H1 (cell line): ENCODE data around the gene CCL28. TPM values are rescaled to one million over a fixed set of nuclear protein-coding genes. Genes with fewer than 3 reads are reported as not detected.

ENCODE experiments used
- CTCF ChIA-PET: fragments of 300-600 bp; sonication (Branson Sonifier 250); formaldehyde crosslinking; loops from one replicate; lab custom pipeline; 2021; ENCODE audit not compliant: partially characterized antibody; lab: Charles Lee
- POLR2A ChIA-PET: fragments of 300-600 bp; sonication (Branson Sonifier 250); formaldehyde crosslinking; loops from one replicate; lab custom pipeline; 2021; ENCODE audit warnings: inconsistent platforms; ENCODE audit not compliant: partially characterized antibody; lab: Charles Lee
- DNase-seq, 2 experiments: peaks; one replicate each; pipeline versions ENCODE4 v3.0.0 to v3.0.0-alpha.2; 2010 to 2022; ENCODE audit warnings: low spot score in 2 of 2, low read depth in 1 of 2, mixed read lengths in 1 of 2
- FAIRE-seq: peaks from 2 replicates; lab custom pipeline; 2011; peaks lifted over from hg19 to GRCh38; lab: Jason Lieb, UNC
- H2AFZ ChIP-seq: 2 replicates; pipeline ENCODE4 v1.8.1; 2012; ENCODE audit warnings: low read length, inconsistent platforms
- H2AK5ac ChIP-seq: 2 replicates; pipeline ENCODE4 v1.6.1; 2013; ENCODE audit warnings: low read depth, low read length
- H2BK120ac ChIP-seq: replicated peaks from 2 replicates; pipeline ENCODE3; 2013; ENCODE audit warnings: low read depth, low read length, inconsistent platforms
- H2BK12ac ChIP-seq: 2 replicates; pipeline ENCODE4 v1.6.1; 2013; ENCODE audit warnings: low read depth, low read length
- H2BK15ac ChIP-seq: 2 replicates; pipeline ENCODE4 v1.6.1; 2013; ENCODE audit warnings: low read length
- H2BK20ac ChIP-seq: 2 replicates; pipeline ENCODE4 v1.6.1; 2013; ENCODE audit warnings: low read length
- H2BK5ac ChIP-seq: 2 replicates; pipeline ENCODE4 v1.6.1; 2013; ENCODE audit warnings: low read depth, low read length
- H3K14ac ChIP-seq: 2 replicates; pipeline ENCODE4 v1.6.1; 2013; ENCODE audit warnings: inconsistent platforms; ENCODE audit not compliant: insufficient read length
- H3K18ac ChIP-seq: 2 replicates; pipeline ENCODE4 v1.6.1; 2013; ENCODE audit warnings: low read length; ENCODE audit errors: extremely low read depth
- H3K23ac ChIP-seq: 2 replicates; pipeline ENCODE4 v1.6.1; 2013; ENCODE audit warnings: inconsistent platforms; ENCODE audit not compliant: insufficient read length
- H3K23me2 ChIP-seq: 2 replicates; pipeline ENCODE4 v1.6.1; 2013; ENCODE audit warnings: low read depth, low read length
- H3K27ac ChIP-seq: 2 replicates; pipeline ENCODE4 v1.6.1; 2011; ENCODE audit warnings: low read depth, low read length, inconsistent platforms
- H3K27me3 ChIP-seq, 4 experiments: replicated peaks in 1 of 4; 1 replicate in 1 of 4; 2 replicates in 3 of 4; pipeline versions ENCODE4 v1.6.1 to v1.8.1; 2011 to 2013; ENCODE audit warnings: low read length in 3 of 4, mild to moderate bottlenecking in 3 of 4, inconsistent platforms in 2 of 4, mixed read lengths in 2 of 4, moderate library complexity in 1 of 4; ENCODE audit not compliant: control insufficient read depth in 3 of 4, insufficient read depth in 3 of 4; ENCODE audit errors: extremely low read depth in 1 of 4
- H3K36me3 ChIP-seq, 4 experiments: 2 replicates each; pipeline versions ENCODE4 v1.6.1 to v1.8.1; 2011 to 2013; ENCODE audit warnings: mild to moderate bottlenecking in 4 of 4, low read length in 3 of 4, moderate library complexity in 2 of 4, control low read depth in 1 of 4, inconsistent platforms in 1 of 4; ENCODE audit not compliant: insufficient read depth in 4 of 4, control insufficient read depth in 2 of 4
- H3K4ac ChIP-seq: replicated peaks from 2 replicates; pipeline ENCODE3; 2013; ENCODE audit warnings: low read length, low read depth, mixed read lengths, inconsistent platforms; ENCODE audit not compliant: insufficient read length
- H3K4me1 ChIP-seq, 4 experiments: replicated peaks in 1 of 4; 1 replicate in 1 of 4; 2 replicates in 3 of 4; pipeline versions ENCODE4 v1.6.1 to v1.8.1; 2011 to 2013; ENCODE audit warnings: low read length in 3 of 4, inconsistent platforms in 2 of 4, mixed read lengths in 1 of 4; ENCODE audit not compliant: insufficient read depth in 4 of 4, control insufficient read depth in 3 of 4
- H3K4me2 ChIP-seq, 2 experiments: 2 replicates each; pipeline versions ENCODE4 v1.6.1 to v1.8.1; 2011 to 2013; ENCODE audit warnings: low read depth in 2 of 2, low read length in 2 of 2, control low read depth in 1 of 2, inconsistent platforms in 1 of 2, mild to moderate bottlenecking in 1 of 2; ENCODE audit not compliant: insufficient read depth in 1 of 2
- H3K4me3 ChIP-seq, 4 experiments: fragments of 200-600, 300-600 bp in 1 of 4; sonication (generic), shearing (Covaris generic), sonication (Bioruptor Twin) in 1 of 4; 2 replicates each; pipeline versions ENCODE4 v1.5.1 to v1.8.1; 2011 to 2016; ENCODE audit warnings: low read length in 4 of 4, low read depth in 3 of 4, control low read depth in 2 of 4, inconsistent platforms in 2 of 4, mild to moderate bottlenecking in 2 of 4, mixed read lengths in 1 of 4, moderate library complexity in 1 of 4; ENCODE audit not compliant: insufficient read depth in 2 of 4; ENCODE audit errors: extremely low read depth in 1 of 4
- H3K56ac ChIP-seq: replicated peaks from 2 replicates; pipeline ENCODE3; 2013; ENCODE audit warnings: low read depth, mild to moderate bottlenecking, mixed read lengths, low read length, inconsistent platforms; ENCODE audit not compliant: insufficient read length
- H3K79me1 ChIP-seq: 2 replicates; pipeline ENCODE4 v1.6.1; 2013; ENCODE audit warnings: low read depth, low read length, control low read depth
- H3K79me2 ChIP-seq, 2 experiments: 2 replicates each; pipeline versions ENCODE4 v1.6.1 to v1.8.1; 2012 to 2013; ENCODE audit warnings: low read length in 2 of 2, mild to moderate bottlenecking in 2 of 2, inconsistent platforms in 1 of 2; ENCODE audit not compliant: insufficient read depth in 2 of 2, control insufficient read depth in 1 of 2
- H3K9ac ChIP-seq, 4 experiments: replicated peaks in 1 of 4; 1 replicate in 1 of 4; 2 replicates in 3 of 4; pipeline versions ENCODE4 v1.6.1 to v1.8.1; 2011 to 2013; ENCODE audit warnings: low read depth in 3 of 4, low read length in 3 of 4, control low read depth in 2 of 4, mild to moderate bottlenecking in 2 of 4, moderate library complexity in 2 of 4, inconsistent platforms in 1 of 4; ENCODE audit errors: extremely low read depth in 1 of 4
- H3K9me3 ChIP-seq, 2 experiments: 2 replicates each; pipeline versions ENCODE4 v1.6.1 to v1.8.1; 2012 to 2013; ENCODE audit warnings: mild to moderate bottlenecking in 2 of 2, moderate library complexity in 2 of 2, control low read depth in 1 of 2, inconsistent platforms in 1 of 2, low read depth in 1 of 2, low read length in 1 of 2, mixed read lengths in 1 of 2; ENCODE audit not compliant: insufficient read depth in 2 of 2
- H4K20me1 ChIP-seq, 2 experiments: replicated peaks in 1 of 2; 2 replicates each; pipeline versions ENCODE3 to v1.8.1; 2011 to 2013; ENCODE audit warnings: inconsistent platforms in 2 of 2, low read length in 2 of 2, mild to moderate bottlenecking in 1 of 2; ENCODE audit not compliant: insufficient read depth in 2 of 2, control insufficient read depth in 1 of 2
- H4K5ac ChIP-seq: 2 replicates; pipeline ENCODE4 v1.6.1; 2013; ENCODE audit warnings: low read length, low read depth, mixed read lengths, inconsistent platforms; ENCODE audit not compliant: insufficient read length
- H4K8ac ChIP-seq: 2 replicates; pipeline ENCODE4 v1.8.0; 2013; ENCODE audit warnings: mild to moderate bottlenecking, moderate library complexity, low read length, inconsistent platforms; ENCODE audit not compliant: insufficient read depth; ENCODE audit errors: extremely low read depth
- H4K91ac ChIP-seq: replicated peaks from 2 replicates; pipeline ENCODE3; 2013; ENCODE audit warnings: low read length, mixed read lengths, inconsistent platforms; ENCODE audit not compliant: insufficient read length
- CHD1 ChIP-seq: IDR thresholded peaks from 2 replicates; pipeline ENCODE4 v1.6.1; 2012; ENCODE audit warnings: low read depth, low read length, improper control_type of control experiment
- EGR1 ChIP-seq: IDR thresholded peaks from 2 replicates; pipeline ENCODE4 v1.6.1; 2011; ENCODE audit warnings: low read depth, low read length, borderline replicate concordance
- EZH2 ChIP-seq: fragments of 200-600 bp; sonication (generic); IDR thresholded peaks from 2 replicates; pipeline ENCODE4 v1.7.1; 2012; ENCODE audit warnings: low read depth, mild to moderate bottlenecking, moderate library complexity, low read length, inconsistent platforms; ENCODE audit not compliant: severe bottlenecking
- NRF1 ChIP-seq: IDR thresholded peaks from 2 replicates; pipeline ENCODE4 v1.6.1; 2011; ENCODE audit warnings: mild to moderate bottlenecking, low read depth, low read length, improper control_type of control experiment
- POLR2A ChIP-seq, 2 experiments: IDR thresholded peaks; 1 replicate in 1 of 2; 2 replicates in 1 of 2; pipeline ENCODE4 v1.6.1; 2011; ENCODE audit warnings: low read depth in 2 of 2, low read length in 2 of 2, mild to moderate bottlenecking in 2 of 2; ENCODE audit errors: control extremely low read depth in 1 of 2
- SIN3A ChIP-seq, 2 experiments: IDR thresholded peaks in 1 of 2; conservative IDR thresholded peaks in 1 of 2; 2 replicates each; pipeline ENCODE4 v1.6.1; 2011 to 2012; ENCODE audit warnings: low read length in 2 of 2, improper control_type of control experiment in 1 of 2, low read depth in 1 of 2, mild to moderate bottlenecking in 1 of 2
- SP1 ChIP-seq: IDR thresholded peaks from 2 replicates; pipeline ENCODE4 v1.6.1; 2011; ENCODE audit warnings: low read depth, low read length
- ZNF274 ChIP-seq: IDR thresholded peaks from 2 replicates; pipeline ENCODE4 v1.7.0; 2012; ENCODE audit warnings: low read length, borderline replicate concordance; ENCODE audit errors: extremely low read depth
- WGBS, 2 experiments: shearing (Covaris generic) in 1 of 2; methylation state at CpG; one replicate each; pipeline versions ENCODE4 v1.1.6 to v1.1.7; 2013 to 2015; ENCODE audit warnings: low lambda C conversion rate in 2 of 2, mixed read lengths in 2 of 2, inconsistent platforms in 1 of 2, low coverage in 1 of 2, missing lambda C conversion rate in 1 of 2; ENCODE audit not compliant: insufficient replicate concordance in 2 of 2, insufficient coverage in 1 of 2, insufficient read length in 1 of 2; ENCODE audit errors: extremely low coverage in 1 of 2, missing lambda C conversion rate in 1 of 2; 5-methylcytosine and 5-hydroxymethylcytosine counted together
- polyA plus RNA-seq, 7 experiments: library from polyadenylated mRNA; depleted of rRNA in 3 of 7; stranded (reverse) in 5 of 7; unstranded in 2 of 7; fragments of >200 nt in 5 of 7; fragments of 200-250 nt in 2 of 7; gene quantifications; 1 replicate in 5 of 7; 2 replicates in 1 of 7; 4 replicates in 1 of 7; pipeline versions ENCODE4 v1.2.1 to v1.2.3, GENCODE V29; 2011 to 2013; ENCODE audit warnings: missing spikeins in 2 of 7, mixed read lengths in 2 of 7
- total RNA-seq: library from RNA; stranded (reverse); fragmentation: NEBNext Ultra II Directional; extraction: Animal tissue kit (Norgen Biotek cat#: 25700); gene quantifications from 2 replicates; pipeline ENCODE4 v1.2.1, GENCODE V29; 2021

CCL28 gene
- total and polyA plus RNA-seq, 2 of the 8 experiments (the other 6 are each of a cell fraction or from before 2014, with no cell fraction given), result 0.95 TPM; not detected in 1

GRCh38 chr5:43413966-43414365, 1.8 kb upstream of the CCL28 start:
- Histone ChIP-seq H2BK12ac (no peak overlapping the region), H3K4me3 (no peak overlapping the region), H3K4me1 (no peaks in the 10 kb centered on the region), H2AFZ (no peak overlapping the region), H3K23ac (no peak overlapping the region), H4K20me1 (no peaks in the 10 kb centered on the region), H3K4me2 (no peak overlapping the region), H2AK5ac (no peak overlapping the region), H3K79me2 (no peaks in the 10 kb centered on the region), H3K9ac (no peak overlapping the region), H3K56ac (no peak overlapping the region), H3K79me1 (no peaks in the 10 kb centered on the region), H3K27ac (no peak overlapping the region), H3K23me2 (no peaks in the 10 kb centered on the region), H3K4ac (no peak overlapping the region), H2BK120ac (no peak overlapping the region), H4K5ac (no peak overlapping the region), H3K9me3 (no peaks in the 10 kb centered on the region), H2BK5ac (no peak overlapping the region), H3K27me3 (no peaks in the 10 kb centered on the region), H2BK15ac (no peak overlapping the region), H2BK20ac (no peak overlapping the region), H3K18ac (no peak overlapping the region), H3K14ac (no peak overlapping the region), H3K36me3 (no peaks in the 10 kb centered on the region), H4K8ac (no peak overlapping the region), H4K91ac (no peak overlapping the region)
- POLR2A ChIA-PET, result no interaction called here
- CTCF ChIA-PET, result no interaction called here
- TF ChIP-seq EGR1 (no peak), SIN3A (conservative IDR thresholded peaks at IDR 0.05 in 1 of 2, IDR thresholded peaks at IDR 0.05 in 1 of 2; ENCODE audit: low read depth in 1 of 2, low read length in 2 of 2) (no peak), POLR2A (IDR thresholded peaks at IDR 0.05; ENCODE audit: control extremely low read depth in 1 of 2, low read depth in 2 of 2, low read length in 2 of 2) (no peak), EZH2 (no peak), ZNF274 (no peak), CHD1 (no peak), NRF1 (no peak), SP1 (no peak)
- FAIRE-seq (no peak), DNase-seq (no peak)
- 83% methylated on average over 2 of the region's 2 CpGs; no CpG with 5 or more reads in 1 of the 2 experiments for WGBS, 2 experiments
